ENCODE measurements around the gene ANG. TPM values are rescaled to one million over a fixed set of nuclear protein-coding genes. Genes with fewer than 3 reads are reported as not detected.
"Not testable (repeated sequence)": the region's sequence is repeated elsewhere in the genome, so short reads cannot be mapped to it uniquely, and the experiment has no call there.

Gene ANG
- polyA plus RNA-seq, 1 donor, result 43.6 TPM

DNA sequence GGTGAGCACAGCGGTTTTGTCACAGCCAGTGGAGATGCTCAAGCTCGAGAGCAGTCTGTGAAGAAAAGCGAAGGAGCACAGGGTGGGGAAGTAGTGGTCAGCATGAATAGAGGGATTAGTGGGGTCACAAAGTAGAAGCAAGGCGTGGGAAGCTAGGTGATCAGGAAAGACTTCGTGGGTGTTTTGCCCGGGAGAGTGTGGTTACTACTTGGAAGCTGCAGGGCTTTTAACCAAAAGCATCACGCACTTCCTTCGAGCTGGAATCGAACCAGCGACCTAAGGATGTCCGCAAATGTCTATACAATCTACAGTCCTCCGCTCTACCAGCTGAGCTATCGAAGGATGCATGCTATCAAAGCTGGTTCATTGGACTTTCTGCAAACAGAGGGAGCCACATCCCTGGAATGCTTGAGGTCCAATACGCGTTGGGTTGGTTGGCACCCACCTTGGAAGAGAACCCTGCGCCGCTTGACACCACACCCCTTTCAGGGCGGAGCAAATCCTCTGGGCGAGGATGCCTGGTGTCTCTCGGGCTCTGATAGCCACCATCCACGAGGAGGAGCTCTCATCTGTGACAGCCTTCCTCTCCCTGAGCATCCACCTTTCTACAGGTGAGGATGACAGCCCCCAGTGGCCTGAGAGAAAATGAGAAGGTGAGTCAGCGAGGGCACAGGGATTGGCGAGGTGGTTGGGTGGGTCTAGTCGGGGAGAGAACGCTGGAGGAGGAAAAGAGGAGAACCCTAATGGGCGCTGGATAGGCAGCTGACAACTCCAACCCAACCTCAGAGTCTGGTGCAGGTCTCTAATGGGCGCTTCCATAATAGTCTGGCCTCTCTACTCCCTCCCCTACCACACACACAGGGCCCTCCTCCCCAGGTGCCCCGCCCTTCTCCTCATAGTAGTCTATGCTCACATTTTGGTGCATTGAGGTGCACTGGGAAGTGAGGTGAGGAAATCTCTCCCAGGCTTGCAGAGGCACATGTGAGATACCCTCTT lies 31.1 kb upstream of the ANG start:
- WGBS (ENCODE audit: insufficient coverage, low lambda C conversion rate), result no CpG with 5 or more reads among the region's 28 CpGs
- H3K9me3 ChIP-seq (ENCODE audit: control insufficient read depth, low read depth, low read length), result no peaks in the 10 kb centered on the region
- no peaks in the 10 kb centered on the region for H3K36me3 ChIP-seq (ENCODE audit: control insufficient read depth, insufficient read depth, low read length)
- H3K4me3 ChIP-seq (ENCODE audit: low read length), result no peak overlapping the region
- DNase-seq, result peak; percentile 54 to 75
- peaks cover 22% of the 10 kb centered on the region for H3K27me3 ChIP-seq (ENCODE audit: control insufficient read depth, insufficient read depth, low read length)
- H3K27ac ChIP-seq (ENCODE audit: low read length), result peak overlapping the region; percentile 37
- H3K4me1 ChIP-seq (ENCODE audit: control insufficient read depth, insufficient read depth, low read length), result peaks cover 35% of the 10 kb centered on the region

DNA sequence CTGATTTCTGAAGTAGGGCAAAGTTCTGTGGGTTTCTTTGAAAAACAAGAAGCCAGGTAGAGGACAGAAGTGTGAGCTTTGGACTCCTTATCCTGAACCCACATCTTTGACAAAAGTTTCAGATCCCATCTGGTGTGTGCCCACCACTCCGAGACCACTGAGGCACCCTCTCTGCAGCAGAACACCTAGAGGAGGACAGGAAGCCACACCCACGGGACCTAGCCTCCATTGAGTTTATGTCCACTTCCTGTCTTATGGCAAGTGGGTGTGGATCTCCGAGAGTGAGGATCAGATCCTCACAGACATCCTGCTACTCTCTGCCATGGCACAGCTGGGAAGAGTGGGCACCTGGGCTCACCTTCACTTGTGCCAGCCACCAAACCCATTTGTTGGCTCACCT lies 30.3 kb upstream of the ANG start:
- no peak overlapping the region for H3K4me3 ChIP-seq (ENCODE audit: low read length)
- no peaks in the 10 kb centered on the region for H3K36me3 ChIP-seq (ENCODE audit: control insufficient read depth, insufficient read depth, low read length)
- WGBS (ENCODE audit: insufficient coverage, low lambda C conversion rate), result no CpG with 5 or more reads among the region's 3 CpGs
- H3K27me3 ChIP-seq (ENCODE audit: control insufficient read depth, insufficient read depth, low read length), result peaks cover 17% of the 10 kb centered on the region
- H3K4me1 ChIP-seq (ENCODE audit: control insufficient read depth, insufficient read depth, low read length), result peaks cover 32% of the 10 kb centered on the region
- peak overlapping the region; percentile 37 for H3K27ac ChIP-seq (ENCODE audit: low read length)
- no peak for DNase-seq
- H3K9me3 ChIP-seq (ENCODE audit: control insufficient read depth, low read depth, low read length), result no peaks in the 10 kb centered on the region

DNA sequence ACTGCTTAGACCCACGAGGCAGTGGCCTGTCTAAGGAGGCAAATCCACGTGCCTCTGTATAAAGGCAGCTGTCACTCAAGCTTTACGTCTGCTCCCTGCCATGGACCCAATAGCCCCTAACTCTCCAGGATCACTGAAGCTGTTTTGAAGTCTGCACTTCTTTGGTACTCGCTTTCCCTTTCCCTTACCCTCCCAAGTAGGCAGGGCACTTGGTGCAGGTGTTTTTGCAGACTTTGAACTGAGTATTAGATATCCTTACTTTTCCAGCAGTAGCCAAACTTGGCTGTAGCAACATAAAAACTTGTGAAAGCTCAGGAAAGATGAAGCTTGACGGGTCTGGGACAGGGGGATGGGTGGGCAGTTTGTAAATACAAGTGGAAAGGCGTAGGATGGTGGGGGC lies 29.2 kb upstream of the ANG start:
- peak; percentile 47 to 71 for DNase-seq
- H3K27me3 ChIP-seq (ENCODE audit: control insufficient read depth, insufficient read depth, low read length), result peaks cover 11% of the 10 kb centered on the region
- no peaks in the 10 kb centered on the region for H3K36me3 ChIP-seq (ENCODE audit: control insufficient read depth, insufficient read depth, low read length)
- H3K27ac ChIP-seq (ENCODE audit: low read length), result peak overlapping the region; percentile 14
- 10% methylated on average over 2 of the region's 6 CpGs for WGBS (ENCODE audit: insufficient coverage, low lambda C conversion rate)
- peaks cover 31% of the 10 kb centered on the region for H3K4me1 ChIP-seq (ENCODE audit: control insufficient read depth, insufficient read depth, low read length)
- no peaks in the 10 kb centered on the region for H3K9me3 ChIP-seq (ENCODE audit: control insufficient read depth, low read depth, low read length)
- no peak overlapping the region for H3K4me3 ChIP-seq (ENCODE audit: low read length)

GRCh38 chr14:20659813-20660395 lies 28.7 kb upstream of the ANG start:
- no CpG with 5 or more reads among the region's 26 CpGs for WGBS (ENCODE audit: insufficient coverage, low lambda C conversion rate)
- peaks cover 11% of the 10 kb centered on the region for H3K27me3 ChIP-seq (ENCODE audit: control insufficient read depth, insufficient read depth, low read length)
- H3K9me3 ChIP-seq (ENCODE audit: control insufficient read depth, low read depth, low read length), result no peaks in the 10 kb centered on the region
- DNase-seq, result no peak
- no peak overlapping the region for H3K4me3 ChIP-seq (ENCODE audit: low read length)
- H3K4me1 ChIP-seq (ENCODE audit: control insufficient read depth, insufficient read depth, low read length), result peaks cover 31% of the 10 kb centered on the region
- H3K36me3 ChIP-seq (ENCODE audit: control insufficient read depth, insufficient read depth, low read length), result no peaks in the 10 kb centered on the region
- H3K27ac ChIP-seq (ENCODE audit: low read length), result no peak overlapping the region

- H3K9me3 ChIP-seq (ENCODE audit: control insufficient read depth, low read depth, low read length), result no peaks in the 10 kb centered on the region
- peak in 1 of 2 donors; percentile 25 for DNase-seq
- H3K36me3 ChIP-seq (ENCODE audit: control insufficient read depth, insufficient read depth, low read length), result no peaks in the 10 kb centered on the region
- peaks cover 31% of the 10 kb centered on the region for H3K4me1 ChIP-seq (ENCODE audit: control insufficient read depth, insufficient read depth, low read length)
- no peak overlapping the region for H3K27ac ChIP-seq (ENCODE audit: low read length)
- H3K27me3 ChIP-seq (ENCODE audit: control insufficient read depth, insufficient read depth, low read length), result peaks cover 5% of the 10 kb centered on the region
- 17% methylated on average over 1 of the region's 2 CpGs for WGBS (ENCODE audit: insufficient coverage, low lambda C conversion rate)
- no peak overlapping the region for H3K4me3 ChIP-seq (ENCODE audit: low read length)
Observed at GRCh38 chr14:20661197-20661596, 27.4 kb upstream of the ANG start.

GRCh38 chr14:20662968-20663732 lies 25.4 kb upstream of the ANG start:
- no peaks in the 10 kb centered on the region for H3K36me3 ChIP-seq (ENCODE audit: control insufficient read depth, insufficient read depth, low read length)
- H3K4me1 ChIP-seq (ENCODE audit: control insufficient read depth, insufficient read depth, low read length), result peaks cover 26% of the 10 kb centered on the region
- DNase-seq, result peak; percentile 61 to 67
- 0% methylated on average over 2 of the region's 31 CpGs for WGBS (ENCODE audit: insufficient coverage, low lambda C conversion rate)
- H3K27ac ChIP-seq (ENCODE audit: low read length), result no peak overlapping the region
- peaks cover 5% of the 10 kb centered on the region for H3K27me3 ChIP-seq (ENCODE audit: control insufficient read depth, insufficient read depth, low read length)
- H3K9me3 ChIP-seq (ENCODE audit: control insufficient read depth, low read depth, low read length), result no peaks in the 10 kb centered on the region
- H3K4me3 ChIP-seq (ENCODE audit: low read length), result peak overlapping the region; percentile 16

GRCh38 chr14:20666400-20666961 lies 22.1 kb upstream of the ANG start:
- DNase-seq; H3K36me3 ChIP-seq (ENCODE audit: control insufficient read depth, insufficient read depth, low read length); H3K27me3 ChIP-seq (ENCODE audit: control insufficient read depth, insufficient read depth, low read length); H3K9me3 ChIP-seq (ENCODE audit: control insufficient read depth, low read depth, low read length); H3K4me1 ChIP-seq (ENCODE audit: control insufficient read depth, insufficient read depth, low read length); H3K4me3 ChIP-seq (ENCODE audit: low read length); H3K27ac ChIP-seq (ENCODE audit: low read length): not testable (repeated sequence)
- WGBS (ENCODE audit: insufficient coverage, low lambda C conversion rate), result 86% methylated on average over 1 of the region's 7 CpGs

GRCh38 chr14:20667957-20668356 lies 20.6 kb upstream of the ANG start:
- H3K27me3 ChIP-seq (ENCODE audit: control insufficient read depth, insufficient read depth, low read length), result peaks cover 5% of the 10 kb centered on the region
- no peak overlapping the region for H3K4me3 ChIP-seq (ENCODE audit: low read length)
- WGBS (ENCODE audit: insufficient coverage, low lambda C conversion rate), result 100% methylated on average over 1 of the region's 2 CpGs
- no peaks in the 10 kb centered on the region for H3K4me1 ChIP-seq (ENCODE audit: control insufficient read depth, insufficient read depth, low read length)
- DNase-seq, result no peak
- no peak overlapping the region for H3K27ac ChIP-seq (ENCODE audit: low read length)
- H3K9me3 ChIP-seq (ENCODE audit: control insufficient read depth, low read depth, low read length), result no peaks in the 10 kb centered on the region
- H3K36me3 ChIP-seq (ENCODE audit: control insufficient read depth, insufficient read depth, low read length), result no peaks in the 10 kb centered on the region

DNA sequence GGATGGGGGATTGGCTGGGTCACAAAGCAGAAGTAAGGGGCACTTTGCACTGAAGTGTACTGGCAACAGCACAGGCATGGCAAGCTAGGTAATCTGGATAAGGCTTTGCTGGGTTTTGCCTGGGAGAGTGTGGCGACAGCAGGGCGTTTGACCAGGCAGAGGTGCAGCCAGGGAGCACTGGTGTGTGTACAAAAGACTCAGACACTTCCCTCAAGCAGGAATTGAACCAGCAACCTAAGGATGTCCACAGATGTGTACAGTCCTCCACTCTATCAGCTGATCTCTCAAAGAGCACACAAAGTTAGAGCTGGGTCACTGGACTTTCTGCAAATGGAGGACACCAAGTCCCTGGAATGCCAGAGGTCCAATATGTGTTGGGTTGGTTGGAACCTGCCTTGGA lies 19.6 kb upstream of the ANG start:
- Histone ChIP-seq H3K36me3 (ENCODE audit: control insufficient read depth, insufficient read depth, low read length) (no peaks in the 10 kb centered on the region), H3K4me1 (ENCODE audit: control insufficient read depth, insufficient read depth, low read length) (no peaks in the 10 kb centered on the region)

More for the DNA sequence above, 19.6 kb upstream of the ANG start:
- H3K9me3 ChIP-seq (ENCODE audit: control insufficient read depth, low read depth, low read length), result no peaks in the 10 kb centered on the region
- DNase-seq, result no peak
- no peak overlapping the region for H3K27ac ChIP-seq (ENCODE audit: low read length)
- H3K4me3 ChIP-seq (ENCODE audit: low read length), result no peak overlapping the region
- no CpG with 5 or more reads among the region's 2 CpGs for WGBS (ENCODE audit: insufficient coverage, low lambda C conversion rate)
- H3K27me3 ChIP-seq (ENCODE audit: control insufficient read depth, insufficient read depth, low read length), result no peaks in the 10 kb centered on the region
